Stimulated activated naive CD8-positive, alpha-beta T cell treated with anti-CD3 and anti-CD28 coated beads, Interleukin-15, amount 100 ng/mL, for 72 hours (primary cell): ENCODE data around the gene PILRA.
"Not testable (repeated sequence)": the region's sequence is repeated elsewhere in the genome, so short reads cannot be mapped to it uniquely, and the experiment has no call there.

Source experiments
- ATAC-seq: fragments of 150-1000 bp; cut with Tn5 transposase; 2 replicates; pipeline ENCODE4 v1.10.0; 2021; ENCODE audit warnings: mild to moderate bottlenecking, moderate library complexity
- DNase-seq, 2 donors: peaks; one replicate each; pipeline ENCODE4 v3.0.0; 2021 to 2022
- H3K27ac Mint-ChIP-seq, 2 donors: one replicate each; pipeline ENCODE4 v1.8.0; 2022; ENCODE audit warnings: mild to moderate bottlenecking in 2 of 2, mixed read lengths in 2 of 2, moderate library complexity in 2 of 2
- H3K27me3 Mint-ChIP-seq: one replicate; pipeline ENCODE4 v1.8.0; 2022; ENCODE audit warnings: mixed read lengths
- H3K4me1 Mint-ChIP-seq: one replicate; pipeline ENCODE4 v1.8.0; 2022; ENCODE audit warnings: mild to moderate bottlenecking, mixed read lengths
- H3K4me3 Mint-ChIP-seq, 2 donors: one replicate each; pipeline ENCODE4 v1.8.0; 2022; ENCODE audit warnings: mild to moderate bottlenecking in 2 of 2, mixed read lengths in 2 of 2, moderate library complexity in 1 of 2
- H3K9me3 Mint-ChIP-seq, 2 donors: one replicate each; pipeline ENCODE4 v1.8.0; 2022; ENCODE audit warnings: mixed read lengths in 2 of 2

Gene PILRA

GRCh38 chr7:100430493-100431285 lies 57.4 kb downstream of the PILRA start:
- Mint-ChIP-seq H3K27me3 (no peaks in the 10 kb centered on the region), H3K9me3 (no peaks in the 10 kb centered on the region), H3K4me1 (peaks cover 70% of the 10 kb centered on the region), H3K4me3 (peak overlapping the region; percentile 92 to 98), H3K27ac (peak overlapping the region; percentile 94 to 96)
- peak; percentile 39 to 57 for DNase-seq
- ATAC-seq: peak; percentile 11

GRCh38 chr7:100431286-100431735 lies 58.0 kb downstream of the PILRA start:
- Mint-ChIP-seq H3K27ac (peak overlapping the region; percentile 14 to 96), H3K4me3 (peak overlapping the region; percentile 69 to 92), H3K4me1 (peaks cover 70% of the 10 kb centered on the region), H3K9me3 (no peaks in the 10 kb centered on the region), H3K27me3 (no peaks in the 10 kb centered on the region)
- no peak for DNase-seq
- ATAC-seq: no peak

GRCh38 chr7:100432053-100432452 lies 58.8 kb downstream of the PILRA start:
- H3K27me3 Mint-ChIP-seq: no peaks in the 10 kb centered on the region
- H3K4me3 Mint-ChIP-seq: peak overlapping the region; percentile 69 to 92
- peak overlapping the region in 1 of 2 donors; percentile 14 for H3K27ac Mint-ChIP-seq
- ATAC-seq: no peak
- DNase-seq: no peak
- peaks cover 70% of the 10 kb centered on the region for H3K4me1 Mint-ChIP-seq
- no peaks in the 10 kb centered on the region for H3K9me3 Mint-ChIP-seq

GRCh38 chr7:100432621-100433275 lies 59.5 kb downstream of the PILRA start:
- peak overlapping the region; percentile 13 to 92 for H3K4me3 Mint-ChIP-seq
- H3K27me3 Mint-ChIP-seq: no peaks in the 10 kb centered on the region
- H3K27ac Mint-ChIP-seq: peak overlapping the region in 1 of 2 donors; percentile 32
- no peak for ATAC-seq
- no peaks in the 10 kb centered on the region for H3K9me3 Mint-ChIP-seq
- peaks cover 70% of the 10 kb centered on the region for H3K4me1 Mint-ChIP-seq
- DNase-seq: no peak

GRCh38 chr7:100433276-100433591 lies 59.9 kb downstream of the PILRA start:
- Mint-ChIP-seq H3K4me3 (peak overlapping the region in 1 of 2 donors; percentile 92), H3K27me3 (no peaks in the 10 kb centered on the region), H3K9me3 (no peaks in the 10 kb centered on the region), H3K4me1 (peaks cover 65% of the 10 kb centered on the region), H3K27ac (no peak overlapping the region)
- DNase-seq: no peak
- no peak for ATAC-seq

- Mint-ChIP-seq H3K4me3 (peak overlapping the region; percentile 84 to 95), H3K27me3 (no peaks in the 10 kb centered on the region), H3K9me3 (no peaks in the 10 kb centered on the region), H3K4me1 (peaks cover 60% of the 10 kb centered on the region), H3K27ac (peak overlapping the region in 1 of 2 donors; percentile 55)
- ATAC-seq (no peak), DNase-seq (no peak)
Observed at GRCh38 chr7:100433592-100434296, 60.5 kb downstream of the PILRA start.

- no peaks in the 10 kb centered on the region for H3K9me3 Mint-ChIP-seq
- peak overlapping the region; percentile 84 to 95 for H3K4me3 Mint-ChIP-seq
- H3K4me1 Mint-ChIP-seq: peaks cover 53% of the 10 kb centered on the region
- H3K27me3 Mint-ChIP-seq: no peaks in the 10 kb centered on the region
- H3K27ac Mint-ChIP-seq: peak overlapping the region; percentile 72 to 83
- no peak for DNase-seq
- no peak for ATAC-seq
Observed at GRCh38 chr7:100434297-100435144, 61.2 kb downstream of the PILRA start.

- no peaks in the 10 kb centered on the region for H3K9me3 Mint-ChIP-seq
- H3K27me3 Mint-ChIP-seq: no peaks in the 10 kb centered on the region
- peak overlapping the region; percentile 94 to 98 for H3K4me3 Mint-ChIP-seq
- ATAC-seq: peak; percentile 51
- DNase-seq: peak; percentile 48 to 49
- peaks cover 47% of the 10 kb centered on the region for H3K4me1 Mint-ChIP-seq
- H3K27ac Mint-ChIP-seq: peak overlapping the region; percentile 83 to 99
Observed at GRCh38 chr7:100435401-100436304, 62.4 kb downstream of the PILRA start.

- H3K27me3 Mint-ChIP-seq: no peaks in the 10 kb centered on the region
- peak overlapping the region in 1 of 2 donors; percentile 27 for H3K27ac Mint-ChIP-seq
- peak overlapping the region; percentile 94 to 98 for H3K4me3 Mint-ChIP-seq
- no peak for ATAC-seq
- peaks cover 29% of the 10 kb centered on the region for H3K4me1 Mint-ChIP-seq
- DNase-seq: no peak
- H3K9me3 Mint-ChIP-seq: no peaks in the 10 kb centered on the region
Observed at GRCh38 chr7:100437150-100438100, 64.1 kb downstream of the PILRA start.

GRCh38 chr7:100438172-100438571 lies 64.9 kb downstream of the PILRA start:
- no peaks in the 10 kb centered on the region for H3K27me3 Mint-ChIP-seq
- H3K9me3 Mint-ChIP-seq: no peaks in the 10 kb centered on the region
- ATAC-seq (no peak), DNase-seq (no peak)
- H3K4me1 Mint-ChIP-seq: peaks cover 22% of the 10 kb centered on the region
- H3K27ac Mint-ChIP-seq: no peak overlapping the region
- peak overlapping the region; percentile 13 to 23 for H3K4me3 Mint-ChIP-seq

- H3K4me1 Mint-ChIP-seq: peaks cover 16% of the 10 kb centered on the region
- not testable (repeated sequence) for H3K27me3 Mint-ChIP-seq, ATAC-seq, H3K9me3 Mint-ChIP-seq, DNase-seq, H3K4me3 Mint-ChIP-seq, H3K27ac Mint-ChIP-seq
Observed at GRCh38 chr7:100438731-100439130, 65.4 kb downstream of the PILRA start.

GRCh38 chr7:100439244-100439643 lies 66.0 kb downstream of the PILRA start:
- H3K27ac Mint-ChIP-seq, H3K27me3 Mint-ChIP-seq, ATAC-seq, DNase-seq, H3K4me3 Mint-ChIP-seq, H3K9me3 Mint-ChIP-seq: not testable (repeated sequence)
- H3K4me1 Mint-ChIP-seq: peaks cover 15% of the 10 kb centered on the region
